Ishikawa (cell line): Measurements from ENCODE around the gene ANKMY1.

Experiments used
- CEBPB ChIP-seq: IDR thresholded peaks from 2 replicates; pipeline ENCODE4 v1.6.1; 2012
- CREB1 ChIP-seq: IDR thresholded peaks from 2 replicates; pipeline ENCODE4 v1.6.1; 2012; ENCODE audit warnings: low read depth
- EGR1 ChIP-seq: IDR thresholded peaks from 2 replicates; pipeline ENCODE4 v1.6.1; 2012
- EP300 ChIP-seq: IDR thresholded peaks from 2 replicates; pipeline ENCODE4 v1.6.1; 2012; ENCODE audit warnings: borderline replicate concordance
- FOXM1 ChIP-seq: IDR thresholded peaks from 2 replicates; pipeline ENCODE4 v1.6.1; 2012; ENCODE audit warnings: low read depth, borderline replicate concordance
- MAX ChIP-seq: IDR thresholded peaks from 2 replicates; pipeline ENCODE4 v1.6.1; 2012
- NFIC ChIP-seq: IDR thresholded peaks from 2 replicates; pipeline ENCODE4 v1.6.1; 2012
- RAD21 ChIP-seq: IDR thresholded peaks from 2 replicates; pipeline ENCODE4 v1.6.1; 2012; ENCODE audit warnings: low read depth
- REST ChIP-seq: IDR thresholded peaks from 2 replicates; pipeline ENCODE4 v1.6.1; 2012; ENCODE audit warnings: low read depth, mild to moderate bottlenecking
- TAF1 ChIP-seq: IDR thresholded peaks from 2 replicates; pipeline ENCODE4 v1.6.1; 2012; ENCODE audit warnings: low read depth, mild to moderate bottlenecking
- TCF12 ChIP-seq: IDR thresholded peaks from 2 replicates; pipeline ENCODE4 v1.6.1; 2012; ENCODE audit warnings: low read depth
- TEAD4 ChIP-seq: IDR thresholded peaks from 2 replicates; pipeline ENCODE4 v1.6.1; 2012
- YY1 ChIP-seq: IDR thresholded peaks from 2 replicates; pipeline ENCODE4 v1.6.1; 2012; ENCODE audit warnings: low read depth
- ZBTB7A ChIP-seq: IDR thresholded peaks from 2 replicates; pipeline ENCODE4 v1.6.1; 2012; ENCODE audit warnings: low read depth
- TF ChIP-seq, protein P1 (sequence below): IDR thresholded peaks from 2 replicates; pipeline ENCODE4 v1.6.1; 2012

ANKMY1 gene

GRCh38 chr2:240463274-240463865 lies 94.4 kb downstream of the ANKMY1 start:
- TF ChIP-seq, protein P1, sequence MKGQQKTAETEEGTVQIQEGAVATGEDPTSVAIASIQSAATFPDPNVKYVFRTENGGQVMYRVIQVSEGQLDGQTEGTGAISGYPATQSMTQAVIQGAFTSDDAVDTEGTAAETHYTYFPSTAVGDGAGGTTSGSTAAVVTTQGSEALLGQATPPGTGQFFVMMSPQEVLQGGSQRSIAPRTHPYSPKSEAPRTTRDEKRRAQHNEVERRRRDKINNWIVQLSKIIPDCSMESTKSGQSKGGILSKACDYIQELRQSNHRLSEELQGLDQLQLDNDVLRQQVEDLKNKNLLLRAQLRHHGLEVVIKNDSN: no peak
- TF ChIP-seq FOXM1 (no peak), REST (no peak), TCF12 (no peak), ZBTB7A (no peak), RAD21 (no peak), CEBPB (no peak), CREB1 (no peak), TEAD4 (no peak), NFIC (no peak), EP300 (no peak), EGR1 (no peak), TAF1 (no peak), MAX (no peak)

DNA sequence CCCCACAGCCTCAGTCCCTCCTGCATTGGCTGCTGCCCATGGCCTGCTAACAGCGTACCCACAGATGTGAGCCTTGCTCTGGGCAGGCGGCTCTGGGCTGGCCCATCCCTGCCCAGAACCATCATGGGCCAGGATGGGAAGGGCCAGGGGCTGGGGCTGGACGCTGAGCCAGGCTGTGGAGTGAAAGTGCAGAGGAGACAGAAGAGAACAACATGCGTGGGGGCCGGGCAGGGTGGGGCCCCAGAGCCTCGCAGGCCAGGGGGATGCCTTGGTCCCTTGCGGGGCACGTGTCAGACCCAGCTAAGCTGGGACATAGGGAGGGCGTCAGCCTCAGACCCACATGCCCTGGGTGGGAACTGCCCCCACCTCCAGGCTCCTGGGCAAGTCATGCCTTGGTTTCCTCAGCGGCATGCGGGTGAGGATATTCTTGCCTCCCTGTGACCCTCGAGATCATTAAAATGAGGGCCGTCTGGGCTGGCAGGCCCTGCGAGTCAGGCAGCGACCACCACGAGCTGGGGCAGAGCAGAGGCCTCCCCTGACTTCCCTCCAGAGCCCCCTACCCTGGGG lies 95.0 kb downstream of the ANKMY1 start:
- no peak for TF ChIP-seq CEBPB
- TF ChIP-seq TEAD4: no peak
- TF ChIP-seq CREB1: no peak
- TF ChIP-seq REST: no peak
- no peak for TF ChIP-seq YY1
- no peak for TF ChIP-seq NFIC
- TF ChIP-seq FOXM1: no peak
- no peak for TF ChIP-seq ZBTB7A
- no peak for TF ChIP-seq EP300
- TF ChIP-seq RAD21: no peak
- no peak for TF ChIP-seq TCF12
- no peak for TF ChIP-seq EGR1

- TF ChIP-seq CREB1 (no peak), EP300 (no peak), TCF12 (no peak), REST (no peak), RAD21 (no peak), CEBPB (no peak), EGR1 (no peak), ZBTB7A (no peak), TAF1 (no peak), YY1 (no peak), NFIC (no peak), MAX (no peak), FOXM1 (no peak), TEAD4 (no peak)
- TF ChIP-seq, protein P1: no peak
Observed at GRCh38 chr2:240462073-240462706, 95.6 kb downstream of the ANKMY1 start.
